ENCODE results near the gene ZNF195.
"Not testable (repeated sequence)": the region's sequence is repeated elsewhere in the genome, so short reads cannot be mapped to it uniquely, and the experiment has no call there.

DNA sequence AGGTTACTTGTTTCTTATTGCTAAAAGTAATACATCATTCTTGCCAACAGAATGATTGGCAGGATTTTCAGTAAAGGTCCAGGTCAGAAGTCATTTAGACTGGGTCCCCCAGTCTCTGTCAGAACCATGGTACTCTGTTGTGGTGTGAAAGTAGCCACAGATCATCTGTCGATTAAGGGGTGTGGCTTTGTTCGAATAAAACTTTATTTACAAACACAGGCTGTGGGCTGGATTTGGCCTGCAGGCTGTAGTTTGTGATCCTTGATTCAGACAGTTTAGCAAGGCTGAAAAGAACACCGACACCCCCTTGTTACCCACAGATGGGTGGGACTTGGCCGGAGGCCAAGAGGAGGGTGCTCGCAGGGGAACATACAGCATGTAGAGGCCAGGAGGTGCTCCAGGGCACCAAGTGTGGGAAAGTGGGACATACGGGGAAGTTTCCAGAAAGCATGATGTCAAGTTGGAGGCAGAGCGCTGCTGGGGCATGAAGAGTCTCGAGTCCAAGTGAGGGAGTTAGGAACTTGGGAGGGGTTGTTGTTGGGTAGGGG, 29.2 kb upstream of the ZNF195 start:
- TF ChIP-seq, protein P1, sequence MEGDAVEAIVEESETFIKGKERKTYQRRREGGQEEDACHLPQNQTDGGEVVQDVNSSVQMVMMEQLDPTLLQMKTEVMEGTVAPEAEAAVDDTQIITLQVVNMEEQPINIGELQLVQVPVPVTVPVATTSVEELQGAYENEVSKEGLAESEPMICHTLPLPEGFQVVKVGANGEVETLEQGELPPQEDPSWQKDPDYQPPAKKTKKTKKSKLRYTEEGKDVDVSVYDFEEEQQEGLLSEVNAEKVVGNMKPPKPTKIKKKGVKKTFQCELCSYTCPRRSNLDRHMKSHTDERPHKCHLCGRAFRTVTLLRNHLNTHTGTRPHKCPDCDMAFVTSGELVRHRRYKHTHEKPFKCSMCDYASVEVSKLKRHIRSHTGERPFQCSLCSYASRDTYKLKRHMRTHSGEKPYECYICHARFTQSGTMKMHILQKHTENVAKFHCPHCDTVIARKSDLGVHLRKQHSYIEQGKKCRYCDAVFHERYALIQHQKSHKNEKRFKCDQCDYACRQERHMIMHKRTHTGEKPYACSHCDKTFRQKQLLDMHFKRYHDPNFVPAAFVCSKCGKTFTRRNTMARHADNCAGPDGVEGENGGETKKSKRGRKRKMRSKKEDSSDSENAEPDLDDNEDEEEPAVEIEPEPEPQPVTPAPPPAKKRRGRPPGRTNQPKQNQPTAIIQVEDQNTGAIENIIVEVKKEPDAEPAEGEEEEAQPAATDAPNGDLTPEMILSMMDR (IDR thresholded peaks at IDR 0.05; ENCODE audit: insufficient read depth, low read length), result not testable (repeated sequence)
- TF ChIP-seq POLR2AphosphoS5 (IDR thresholded peaks at IDR 0.05; ENCODE audit: low read depth); GABPA (IDR thresholded peaks at IDR 0.05; ENCODE audit: low read depth); SPI1 (IDR thresholded peaks at IDR 0.05; ENCODE audit: borderline replicate concordance, low read depth): not testable (repeated sequence)
- TF ChIP-seq, protein P2, sequence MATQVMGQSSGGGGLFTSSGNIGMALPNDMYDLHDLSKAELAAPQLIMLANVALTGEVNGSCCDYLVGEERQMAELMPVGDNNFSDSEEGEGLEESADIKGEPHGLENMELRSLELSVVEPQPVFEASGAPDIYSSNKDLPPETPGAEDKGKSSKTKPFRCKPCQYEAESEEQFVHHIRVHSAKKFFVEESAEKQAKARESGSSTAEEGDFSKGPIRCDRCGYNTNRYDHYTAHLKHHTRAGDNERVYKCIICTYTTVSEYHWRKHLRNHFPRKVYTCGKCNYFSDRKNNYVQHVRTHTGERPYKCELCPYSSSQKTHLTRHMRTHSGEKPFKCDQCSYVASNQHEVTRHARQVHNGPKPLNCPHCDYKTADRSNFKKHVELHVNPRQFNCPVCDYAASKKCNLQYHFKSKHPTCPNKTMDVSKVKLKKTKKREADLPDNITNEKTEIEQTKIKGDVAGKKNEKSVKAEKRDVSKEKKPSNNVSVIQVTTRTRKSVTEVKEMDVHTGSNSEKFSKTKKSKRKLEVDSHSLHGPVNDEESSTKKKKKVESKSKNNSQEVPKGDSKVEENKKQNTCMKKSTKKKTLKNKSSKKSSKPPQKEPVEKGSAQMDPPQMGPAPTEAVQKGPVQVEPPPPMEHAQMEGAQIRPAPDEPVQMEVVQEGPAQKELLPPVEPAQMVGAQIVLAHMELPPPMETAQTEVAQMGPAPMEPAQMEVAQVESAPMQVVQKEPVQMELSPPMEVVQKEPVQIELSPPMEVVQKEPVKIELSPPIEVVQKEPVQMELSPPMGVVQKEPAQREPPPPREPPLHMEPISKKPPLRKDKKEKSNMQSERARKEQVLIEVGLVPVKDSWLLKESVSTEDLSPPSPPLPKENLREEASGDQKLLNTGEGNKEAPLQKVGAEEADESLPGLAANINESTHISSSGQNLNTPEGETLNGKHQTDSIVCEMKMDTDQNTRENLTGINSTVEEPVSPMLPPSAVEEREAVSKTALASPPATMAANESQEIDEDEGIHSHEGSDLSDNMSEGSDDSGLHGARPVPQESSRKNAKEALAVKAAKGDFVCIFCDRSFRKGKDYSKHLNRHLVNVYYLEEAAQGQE (IDR thresholded peaks at IDR 0.05; ENCODE audit: insufficient replicate concordance, low read depth), result not testable (repeated sequence)

All from HL-60 (cell line).